GM18507 (cell line): Measurements from ENCODE around the gene WNT5B.

ENCODE experiments used
- DNase-seq: peaks from one replicate; pipeline ENCODE4 v3.0.0; 2011; ENCODE audit warnings: low read depth; ENCODE audit not compliant: insufficient read length; ENCODE audit errors: extremely low spot score
- FAIRE-seq: peaks from 2 replicates; lab custom pipeline; 2011; peaks lifted over from hg19 to GRCh38; lab: Jason Lieb, UNC

WNT5B gene

GRCh38 chr12:1645819-1646218, 16.8 kb downstream of the WNT5B start:
- DNase-seq (no peak), FAIRE-seq (no peak)

DNA sequence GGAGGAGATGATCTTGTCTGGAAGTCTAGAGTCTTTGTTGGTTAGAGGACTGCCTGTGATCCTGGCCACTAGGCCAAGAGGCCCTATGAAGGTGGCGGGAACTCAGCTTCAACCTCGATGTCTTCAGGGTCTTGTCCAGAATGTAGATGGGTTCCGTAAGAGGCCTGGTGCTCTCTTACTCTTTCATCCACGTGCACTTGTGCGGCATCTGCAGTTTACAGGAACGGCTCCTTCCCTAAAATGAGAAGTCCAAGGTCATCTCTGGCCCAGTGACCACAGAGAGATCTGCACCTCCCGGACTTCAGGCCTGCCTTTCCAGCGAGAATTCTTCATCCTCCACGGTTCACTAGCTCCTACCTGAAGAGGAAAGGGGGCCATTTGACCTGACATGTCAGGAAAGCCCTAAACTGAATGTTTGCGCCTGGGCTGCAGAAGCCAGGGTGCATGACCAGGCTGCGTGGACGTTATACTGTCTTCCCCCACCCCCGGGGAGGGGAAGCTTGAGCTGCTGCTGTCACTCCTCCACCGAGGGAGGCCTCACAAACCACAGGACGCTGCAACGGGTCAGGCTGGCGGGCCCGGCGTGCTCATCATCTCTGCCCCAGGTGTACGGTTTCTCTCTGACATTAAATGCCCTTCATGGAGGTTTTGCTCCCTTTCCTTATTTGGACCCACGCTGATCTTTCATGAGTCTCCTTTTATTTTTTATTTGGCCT, 17.7 kb downstream of the WNT5B start:
- FAIRE-seq, result no peak
- DNase-seq, result no peak

- no peak for DNase-seq
- FAIRE-seq, result no peak
Observed at GRCh38 chr12:1647285-1647669, 18.2 kb downstream of the WNT5B start.

DNA sequence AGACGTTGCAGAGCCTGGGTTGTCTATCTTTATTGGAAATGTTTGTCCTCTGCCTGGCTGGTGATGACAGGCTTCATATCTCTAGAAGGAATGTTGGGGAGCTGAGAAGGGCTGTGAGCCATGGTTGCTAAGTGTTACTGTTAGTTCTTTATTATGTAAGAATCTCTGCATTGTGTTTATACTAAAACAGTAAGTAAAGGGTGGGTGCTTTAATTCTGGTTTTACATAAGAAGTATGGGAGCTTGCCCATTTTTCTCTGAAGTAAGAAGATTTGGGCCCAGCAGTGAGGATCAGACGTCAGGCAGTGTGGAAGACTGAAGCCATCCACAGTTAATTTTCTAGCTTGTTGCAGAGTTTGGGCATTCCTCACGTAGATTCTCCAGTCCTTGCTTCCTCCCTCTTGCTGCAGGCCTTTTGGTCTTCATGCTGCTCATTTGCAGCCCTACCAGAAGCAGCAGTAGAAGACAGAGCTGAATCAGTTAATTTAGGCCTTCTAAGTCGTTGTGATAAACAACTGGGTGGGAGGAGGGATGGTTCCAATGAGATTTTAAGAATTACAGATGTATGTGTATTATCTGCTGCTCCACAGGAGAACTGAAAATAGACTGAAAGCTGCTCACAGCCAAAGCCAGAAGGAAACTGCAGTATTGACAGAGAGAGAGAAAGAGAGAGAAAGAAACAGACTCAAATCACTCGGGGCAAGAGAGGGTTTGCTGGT, 21.4 kb downstream of the WNT5B start:
- FAIRE-seq (no peak), DNase-seq (no peak)

DNA sequence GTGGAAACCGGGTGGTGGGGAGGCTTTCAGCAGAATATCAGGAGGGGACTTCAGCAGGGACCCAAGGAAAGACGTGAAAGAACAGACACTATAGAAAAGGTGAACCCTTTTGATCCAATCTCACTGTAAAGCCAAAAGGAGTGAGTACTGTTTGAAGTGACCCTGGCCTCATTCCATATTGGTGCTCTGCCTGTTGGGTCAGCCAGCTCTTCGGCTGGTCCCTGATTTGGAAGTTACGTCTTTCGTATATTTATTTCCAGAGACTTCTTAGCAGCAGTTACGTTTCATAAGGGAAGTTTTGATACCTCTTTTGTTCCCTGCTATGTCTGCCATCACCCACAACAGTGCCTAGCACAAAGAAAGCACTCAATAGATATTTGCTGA, 21.9 kb downstream of the WNT5B start:
- DNase-seq, result no peak
- no peak for FAIRE-seq

DNA sequence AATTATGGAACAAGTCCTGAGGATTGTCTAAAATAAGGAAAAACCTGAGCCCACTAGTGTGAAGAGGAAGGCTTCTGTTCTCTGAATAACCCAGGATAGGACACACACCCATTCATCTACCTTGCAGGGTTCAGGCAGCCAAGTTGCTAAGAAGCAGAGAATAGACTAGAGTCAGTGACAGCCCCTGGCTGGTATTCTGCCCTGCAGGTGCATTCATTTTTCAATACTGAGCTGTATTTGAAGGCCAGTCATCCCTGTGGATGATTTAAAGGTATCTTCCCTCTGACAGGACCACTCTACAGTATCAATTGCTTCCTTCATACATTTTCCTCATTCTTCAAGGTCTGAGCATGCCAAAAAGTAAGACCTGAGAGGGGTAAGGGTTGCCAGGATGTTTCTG, 22.9 kb downstream of the WNT5B start:
- FAIRE-seq, result no peak
- no peak for DNase-seq

GRCh38 chr12:1655225-1655788, 26.3 kb downstream of the WNT5B start:
- FAIRE-seq, result no peak

DNA sequence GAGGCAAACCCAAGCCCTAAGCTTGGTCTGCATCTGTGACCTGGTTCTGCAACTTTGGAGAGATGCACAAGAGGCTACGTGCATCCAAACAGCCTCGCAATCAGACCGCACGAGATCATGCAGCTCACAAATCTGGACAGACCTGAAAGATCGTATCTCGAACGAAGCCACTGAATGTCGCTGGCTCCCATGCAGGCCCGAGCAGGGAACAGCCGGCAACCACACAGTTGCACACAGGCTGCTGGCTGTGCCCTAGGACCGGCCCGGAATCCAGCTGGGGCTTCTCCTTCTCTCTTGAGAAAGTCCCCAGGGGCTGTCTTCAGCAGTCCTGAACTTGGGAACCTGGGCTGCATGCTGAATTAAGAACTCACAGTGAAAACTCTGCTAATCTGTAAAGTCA, 27.9 kb downstream of the WNT5B start:
- no peak for FAIRE-seq

More at GRCh38 chr12:1655225-1655788, 26.3 kb downstream of the WNT5B start:
- no peak for DNase-seq

DNA sequence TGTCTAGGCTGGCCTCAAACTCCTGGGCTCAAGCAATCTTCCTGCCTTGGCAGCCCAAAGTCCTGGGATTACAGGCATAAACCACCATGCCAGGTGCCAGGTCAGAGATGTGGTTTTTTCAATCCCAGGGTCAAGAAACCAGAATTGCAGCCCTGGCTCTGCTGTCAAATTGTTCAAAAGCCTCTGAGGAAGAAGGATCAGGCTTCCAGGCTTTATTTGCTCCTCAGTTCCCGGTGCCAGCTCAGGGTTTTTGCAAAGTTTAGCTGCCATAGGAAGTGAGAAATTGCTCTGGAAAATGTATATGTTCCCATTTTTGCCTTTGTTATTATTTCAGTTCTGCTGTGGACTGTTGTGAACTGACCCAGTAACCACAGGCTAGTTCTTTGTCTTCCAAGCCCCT, 28.7 kb downstream of the WNT5B start:
- DNase-seq, result no peak
- FAIRE-seq, result no peak

More for the DNA sequence above, 27.9 kb downstream of the WNT5B start:
- DNase-seq, result no peak

GRCh38 chr12:1660304-1661187, 31.5 kb downstream of the WNT5B start:
- FAIRE-seq, result no peak
- no peak for DNase-seq

- peak; percentile 18 for FAIRE-seq
- DNase-seq, result peak; percentile 69
Observed at GRCh38 chr12:1661553-1662335, 32.7 kb downstream of the WNT5B start.

DNA sequence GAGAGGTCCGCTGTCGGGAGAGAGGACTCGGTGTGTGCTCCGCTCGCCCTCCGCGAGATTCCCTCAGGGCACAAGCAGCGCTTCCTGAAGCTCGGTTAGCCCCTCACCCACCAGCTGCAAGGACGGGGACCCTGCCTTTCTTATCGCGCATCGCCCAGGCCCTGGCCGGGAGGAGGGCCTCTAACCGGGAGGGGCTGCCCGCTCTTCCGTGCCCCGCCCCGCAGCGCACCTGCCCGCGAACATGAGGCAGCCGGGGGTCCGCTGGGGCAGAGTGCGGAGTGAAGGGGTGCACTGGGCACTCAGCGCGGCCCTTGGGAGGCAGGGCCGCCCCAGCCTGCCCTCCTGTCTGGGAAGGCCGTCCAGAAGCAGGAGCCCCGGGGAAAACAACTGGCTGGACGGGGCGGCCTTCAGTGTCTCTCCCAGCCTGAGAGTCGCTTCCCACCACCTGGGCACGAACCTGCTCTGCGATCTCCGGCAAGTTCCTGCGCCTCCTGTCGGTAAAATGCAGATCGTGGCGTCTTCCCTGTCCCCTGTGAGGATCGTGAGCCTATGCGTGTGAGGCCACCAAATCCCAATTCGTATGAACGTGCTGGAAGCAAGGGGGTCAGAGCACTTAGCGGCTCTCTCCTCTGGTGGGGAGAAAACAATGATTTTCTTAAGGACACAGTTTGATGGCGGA, 33.9 kb downstream of the WNT5B start:
- DNase-seq (no peak), FAIRE-seq (no peak)

- DNase-seq, result no peak
- no peak for FAIRE-seq
Observed at GRCh38 chr12:1663440-1664132, 34.6 kb downstream of the WNT5B start.

DNA sequence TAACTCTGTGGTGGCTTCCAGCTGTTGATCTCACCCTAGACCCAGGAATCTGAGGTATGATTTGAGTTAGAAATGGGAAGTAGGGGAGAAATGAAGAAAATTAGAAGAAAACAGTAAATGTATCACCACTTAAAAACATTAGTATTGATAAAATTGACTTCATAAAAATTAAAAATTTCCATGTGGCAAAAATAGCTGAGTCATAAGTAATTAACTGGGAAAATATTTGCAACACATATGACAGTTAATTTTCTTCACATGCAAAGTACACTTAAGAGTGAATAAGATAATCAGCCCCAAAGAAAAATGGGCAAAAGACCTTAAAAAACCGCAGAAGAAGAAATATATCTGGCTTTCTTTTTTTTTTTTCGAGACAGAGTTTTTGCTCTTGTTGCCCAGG, 36.3 kb downstream of the WNT5B start:
- no peak for FAIRE-seq
- no peak for DNase-seq

DNA sequence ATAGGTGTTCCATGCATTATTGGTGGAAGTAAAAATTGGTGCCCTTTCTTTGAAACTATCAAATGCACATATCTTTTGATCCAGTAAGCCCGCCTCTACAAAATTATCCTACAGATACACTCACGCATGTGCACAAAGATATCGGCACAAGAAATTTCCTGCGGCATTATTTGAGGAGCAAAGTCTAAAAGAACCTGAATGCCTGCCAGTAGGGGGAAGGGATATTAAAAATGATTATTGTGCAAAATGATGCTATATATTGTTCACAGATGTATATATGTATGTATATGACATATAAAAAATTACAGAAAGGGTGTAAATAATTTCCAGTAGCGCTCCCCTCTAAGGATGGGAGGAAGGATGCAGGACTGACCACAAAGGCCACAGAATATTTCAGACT, 37.2 kb downstream of the WNT5B start:
- no peak for FAIRE-seq
- no peak for DNase-seq

- FAIRE-seq (no peak), DNase-seq (no peak)
Observed at GRCh38 chr12:1666685-1667162, 37.7 kb downstream of the WNT5B start.

GRCh38 chr12:1668833-1669543, 40.0 kb downstream of the WNT5B start:
- DNase-seq, result no peak
- no peak for FAIRE-seq
